AG04449 (cell line): ENCODE measurements around the gene PLET1.

ENCODE experiments used
- CTCF ChIA-PET: fragments of 350-600 bp; formaldehyde crosslinking; extraction: SDS; loops from one replicate; lab custom pipeline; 2021; ENCODE audit warnings: antibody characterized with exemption; lab: Yijun Ruan, JAX
- POLR2A ChIA-PET: fragments of 400-600, 350-600 bp; formaldehyde crosslinking; extraction: SDS; loops from one replicate; lab custom pipeline; 2020; ENCODE audit warnings: antibody characterized with exemption, inconsistent platforms; lab: Yijun Ruan, JAX
- DNase-seq: peaks from one replicate; pipeline ENCODE4 v3.0.0-alpha.2; 2010; ENCODE audit warnings: low read depth, low spot score
- H3K4me3 ChIP-seq: 2 replicates; pipeline ENCODE4 v1.5.1; 2011; ENCODE audit warnings: low read depth, mild to moderate bottlenecking, control low read depth, low read length
- TF ChIP-seq, protein P1 (sequence below): IDR thresholded peaks from one replicate; pipeline ENCODE4 v1.5.1; 2011; ENCODE audit warnings: mild to moderate bottlenecking, moderate library complexity, low read length, control low read depth, inconsistent platforms; ENCODE audit not compliant: insufficient read depth; ENCODE audit errors: missing control alignments

Gene PLET1

DNA sequence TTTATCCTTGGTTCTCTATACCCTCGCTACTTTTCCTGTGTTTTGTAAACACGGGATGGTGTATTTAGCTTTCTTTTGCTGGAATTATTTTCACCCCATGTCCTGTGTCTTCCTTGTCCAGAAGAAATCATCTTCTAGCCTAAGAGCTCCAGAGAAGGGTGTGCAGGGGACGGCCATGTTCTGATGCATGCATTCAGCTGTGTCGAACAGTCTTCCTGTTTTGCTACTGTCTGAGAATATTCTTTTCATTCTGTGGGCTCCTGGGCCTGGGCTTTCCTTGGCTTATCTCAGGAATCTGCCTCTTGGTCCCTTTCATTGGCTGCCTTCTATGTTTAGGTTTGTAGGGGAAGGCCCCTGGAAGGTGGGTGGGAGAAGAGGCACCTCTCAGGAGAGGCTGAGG, 10.6 kb upstream of the PLET1 start:
- DNase-seq: no peak
- ChIA-PET CTCF (interaction anchor here (1.1 to 19.8 kb wide), 3 partner anchors 9 to 339 kb away, joined by 3 to 970 read pairs (median 18); partner anchors contain the start of gene PTS), POLR2A (no interaction called here)
- TF ChIP-seq, protein P1, sequence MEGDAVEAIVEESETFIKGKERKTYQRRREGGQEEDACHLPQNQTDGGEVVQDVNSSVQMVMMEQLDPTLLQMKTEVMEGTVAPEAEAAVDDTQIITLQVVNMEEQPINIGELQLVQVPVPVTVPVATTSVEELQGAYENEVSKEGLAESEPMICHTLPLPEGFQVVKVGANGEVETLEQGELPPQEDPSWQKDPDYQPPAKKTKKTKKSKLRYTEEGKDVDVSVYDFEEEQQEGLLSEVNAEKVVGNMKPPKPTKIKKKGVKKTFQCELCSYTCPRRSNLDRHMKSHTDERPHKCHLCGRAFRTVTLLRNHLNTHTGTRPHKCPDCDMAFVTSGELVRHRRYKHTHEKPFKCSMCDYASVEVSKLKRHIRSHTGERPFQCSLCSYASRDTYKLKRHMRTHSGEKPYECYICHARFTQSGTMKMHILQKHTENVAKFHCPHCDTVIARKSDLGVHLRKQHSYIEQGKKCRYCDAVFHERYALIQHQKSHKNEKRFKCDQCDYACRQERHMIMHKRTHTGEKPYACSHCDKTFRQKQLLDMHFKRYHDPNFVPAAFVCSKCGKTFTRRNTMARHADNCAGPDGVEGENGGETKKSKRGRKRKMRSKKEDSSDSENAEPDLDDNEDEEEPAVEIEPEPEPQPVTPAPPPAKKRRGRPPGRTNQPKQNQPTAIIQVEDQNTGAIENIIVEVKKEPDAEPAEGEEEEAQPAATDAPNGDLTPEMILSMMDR: no peak
- H3K4me3 ChIP-seq: no peak overlapping the region

DNA sequence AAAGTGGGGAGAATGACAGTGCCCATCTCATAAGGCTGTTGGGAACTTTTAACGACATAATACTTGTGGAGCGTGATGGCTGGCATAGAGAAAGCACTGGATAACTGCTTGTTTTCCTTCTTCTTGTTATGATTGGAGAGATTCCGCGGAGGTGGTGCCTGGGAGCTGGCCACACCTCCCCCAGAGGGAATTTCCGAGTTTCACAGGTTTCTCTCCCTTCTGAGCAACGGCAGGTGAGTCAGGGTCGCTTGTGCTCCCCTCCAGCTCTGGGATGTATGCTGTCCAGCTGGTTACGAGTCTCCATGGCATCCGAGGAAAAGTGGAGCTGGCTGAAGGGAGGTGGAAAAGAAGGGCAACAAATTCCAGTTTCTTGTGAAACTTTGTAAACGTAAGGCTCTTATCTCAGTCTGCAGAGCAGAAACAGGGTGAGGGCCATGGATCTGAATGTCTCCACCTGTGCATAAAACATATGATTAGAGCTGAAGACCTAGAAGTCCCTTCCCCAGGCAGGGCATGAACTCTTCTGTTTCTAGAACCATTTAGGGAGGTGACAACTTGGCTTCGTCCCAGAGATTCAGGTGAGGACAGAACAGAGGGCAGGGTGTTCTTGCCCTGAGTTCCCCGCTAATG, 10.0 kb upstream of the PLET1 start:
- ChIA-PET CTCF (interaction anchor here (1.1 to 19.8 kb wide), 3 partner anchors 9 to 339 kb away, joined by 3 to 970 read pairs (median 18); partner anchors contain the start of gene PTS), POLR2A (no interaction called here)
- DNase-seq: no peak
- no peak overlapping the region for H3K4me3 ChIP-seq
- TF ChIP-seq, protein P1: no peak

DNA sequence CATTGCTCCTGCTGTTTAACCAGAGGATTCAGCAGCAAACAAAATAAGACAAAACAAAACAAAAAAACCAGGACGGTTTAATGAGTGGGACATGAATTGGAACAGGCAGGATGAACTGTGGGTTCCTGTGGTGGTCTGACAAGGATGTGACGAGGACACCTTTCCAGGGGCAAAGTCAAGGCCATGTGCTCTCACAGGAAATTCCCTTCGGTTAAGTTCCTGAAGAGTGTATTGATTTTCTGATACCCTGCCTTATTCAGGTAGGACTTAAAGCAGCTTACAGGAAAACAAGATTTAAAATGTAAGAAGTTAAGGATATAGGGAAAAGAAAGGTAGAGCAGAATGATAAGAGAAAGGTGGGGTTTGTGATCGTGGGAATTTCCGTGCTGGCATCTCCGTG, 8.5 kb upstream of the PLET1 start:
- POLR2A ChIA-PET: no interaction called here

DNA sequence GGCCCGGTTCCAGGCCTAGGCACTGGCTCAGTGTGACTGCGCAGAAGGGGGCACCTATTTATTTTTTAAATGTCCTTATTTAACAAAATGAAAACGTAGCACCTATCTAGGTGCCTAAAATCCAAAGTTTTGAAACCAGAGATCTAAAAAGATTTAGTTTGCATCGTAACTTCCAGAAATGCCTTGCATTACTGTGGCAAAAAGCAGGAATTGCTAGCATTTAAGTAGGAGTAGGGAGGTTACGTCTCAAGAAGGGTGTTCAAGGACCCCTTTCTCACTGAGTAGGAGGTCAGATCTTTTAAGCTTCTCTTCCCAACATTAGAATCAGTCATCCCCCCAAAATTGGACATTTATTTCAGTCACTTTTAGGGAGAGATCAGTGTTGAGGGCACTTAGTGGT, 7.7 kb upstream of the PLET1 start:
- ChIA-PET CTCF (interaction anchor here (1.1 to 9.9 kb wide), 4 partner anchors 11 to 159 kb away, joined by 3 to 139 read pairs (median 8); no protein-coding TSS in a partner anchor), POLR2A (no interaction called here)
- no peak overlapping the region for H3K4me3 ChIP-seq
- no peak for DNase-seq
- TF ChIP-seq, protein P1: no peak

More for the DNA sequence above, 8.5 kb upstream of the PLET1 start:
- no peak for DNase-seq
- H3K4me3 ChIP-seq: no peak overlapping the region
- TF ChIP-seq, protein P1: no peak
- CTCF ChIA-PET: interaction anchor here (1.0 to 9.9 kb wide), 5 partner anchors 10 to 160 kb away, joined by 3 to 139 read pairs (median 3); no protein-coding TSS in a partner anchor

DNA sequence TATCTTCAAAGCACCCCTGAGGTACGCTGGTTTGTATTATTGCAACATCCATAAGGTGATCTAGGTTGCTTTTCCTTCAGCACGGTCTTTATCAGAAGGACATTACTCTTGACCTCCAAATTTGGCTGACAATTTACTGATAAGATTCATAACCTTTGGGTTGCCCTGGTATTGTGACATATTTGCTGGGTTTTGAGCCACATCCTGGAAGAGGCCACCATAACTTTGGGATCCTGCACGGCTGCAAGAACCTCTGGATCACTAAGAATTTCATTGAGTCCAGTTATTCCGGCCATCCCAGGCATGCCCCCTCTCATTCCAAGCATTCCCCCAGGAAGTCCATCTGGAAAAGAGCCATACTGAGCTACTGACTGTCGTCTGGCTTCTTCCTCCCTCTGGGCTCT, 6.5 kb upstream of the PLET1 start:
- H3K4me3 ChIP-seq: no peak overlapping the region
- POLR2A ChIA-PET: no interaction called here
- DNase-seq: no peak
- TF ChIP-seq, protein P1: no peak
- CTCF ChIA-PET: interaction anchor here (1.8 to 9.9 kb wide), 4 partner anchors 12 to 154 kb away, joined by 6 to 139 read pairs (median 10); no protein-coding TSS in a partner anchor

DNA sequence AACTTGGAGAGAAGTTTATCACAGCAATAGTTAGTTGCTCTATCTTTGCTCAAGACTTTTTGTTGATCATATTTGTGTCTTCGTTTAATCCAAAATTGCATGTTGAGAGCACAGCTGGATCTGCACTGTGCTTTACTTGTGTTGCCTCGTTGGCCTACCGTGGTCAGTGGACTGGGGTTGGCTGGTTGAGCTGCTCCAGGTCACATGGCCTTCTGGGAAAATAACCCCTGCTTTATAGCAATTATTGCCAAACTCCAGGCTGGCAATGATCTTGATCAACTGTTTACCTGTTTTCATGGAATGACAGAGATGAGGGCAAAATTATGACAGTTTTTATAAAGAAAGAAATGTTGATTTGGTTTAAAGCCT, 5.7 kb upstream of the PLET1 start:
- POLR2A ChIA-PET: no interaction called here
- TF ChIP-seq, protein P1: no peak
- no peak for DNase-seq
- no peak overlapping the region for H3K4me3 ChIP-seq
- CTCF ChIA-PET: interaction anchor here (1.2 to 9.9 kb wide), 5 partner anchors 13 to 153 kb away, joined by 4 to 139 read pairs (median 9); no protein-coding TSS in a partner anchor
